ENCODE results near the gene ADAM8. TPM values are rescaled to one million over a fixed set of nuclear protein-coding genes. Genes with fewer than 3 reads are reported as not detected.
"Not testable (repeated sequence)": the region's sequence is repeated elsewhere in the genome, so short reads cannot be mapped to it uniquely, and the experiment has no call there.

The ADAM8 gene
- polyA plus RNA-seq (ENCODE audit: insufficient read depth in 1 of 5, insufficient read length in 5 of 5, low replicate concordance in 1 of 5): 1 to 10 TPM; 2.0 to 4.4 (median 2.6) TPM
- long read RNA-seq, donor 1: 0 reads
- long read RNA-seq, donor 2: 0 reads
- long read RNA-seq, donor 3, partial matches to known transcripts: 0 of 1 reads
- long read RNA-seq, donor 3, other reads (novel, unspliced or antisense): 0 of 1 reads
- long read RNA-seq, donor 4: 0 reads
- long read RNA-seq, donor 5: 0 reads
- long read RNA-seq, donor 6: 0 reads
- long read RNA-seq, donor 7: 0 reads
- long read RNA-seq, donor 8: 0 reads

GRCh38 chr10:133276435-133277201 lies at the start of gene ADAM8:
ADAM8 (minus strand) TSS chr10:133276868; CDS start chr10:133276817, 51 bp downstream.
- no peak for DNase-seq

DNA sequence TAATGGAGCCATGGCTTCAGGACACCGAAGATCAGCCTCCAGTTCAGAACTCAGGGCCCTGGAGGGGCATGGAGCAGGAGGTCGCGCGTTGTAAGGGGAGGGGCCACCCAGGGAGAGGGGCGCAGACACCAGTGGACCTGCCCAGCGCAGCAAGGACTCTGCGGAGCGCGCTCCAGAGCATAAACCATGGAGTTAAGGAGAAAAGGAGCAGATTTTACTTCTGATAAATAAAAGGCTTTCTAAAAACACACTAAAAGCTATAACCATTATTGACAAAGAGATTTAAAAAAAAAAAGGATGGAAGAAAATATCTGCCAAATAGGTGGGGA lies 49.5 kb upstream of the ADAM8 start:
- no peak for DNase-seq

GRCh38 chr10:133325440-133326222 lies 49.0 kb upstream of the ADAM8 start:
- DNase-seq: no peak

DNA sequence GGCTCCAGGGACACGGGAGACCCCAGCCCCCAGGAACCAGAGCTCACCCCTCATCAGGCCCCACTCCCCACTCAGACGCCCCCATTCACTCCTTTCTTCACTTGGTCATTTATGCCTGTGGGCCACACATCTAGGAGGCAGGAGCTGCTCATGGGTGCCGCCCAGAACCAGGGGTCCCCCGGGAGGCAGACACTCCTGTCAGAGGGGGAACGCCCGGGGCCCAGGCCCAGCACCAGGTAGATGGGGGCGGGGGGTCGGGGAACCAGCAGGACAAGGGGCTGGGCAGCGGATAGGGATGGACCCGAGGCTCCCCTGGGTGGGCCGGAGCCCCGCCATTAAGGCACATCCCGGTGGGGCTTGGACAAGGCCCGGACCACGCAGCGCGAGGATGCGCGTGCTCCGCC lies 48.2 kb upstream of the ADAM8 start:
- no peak for DNase-seq

DNA sequence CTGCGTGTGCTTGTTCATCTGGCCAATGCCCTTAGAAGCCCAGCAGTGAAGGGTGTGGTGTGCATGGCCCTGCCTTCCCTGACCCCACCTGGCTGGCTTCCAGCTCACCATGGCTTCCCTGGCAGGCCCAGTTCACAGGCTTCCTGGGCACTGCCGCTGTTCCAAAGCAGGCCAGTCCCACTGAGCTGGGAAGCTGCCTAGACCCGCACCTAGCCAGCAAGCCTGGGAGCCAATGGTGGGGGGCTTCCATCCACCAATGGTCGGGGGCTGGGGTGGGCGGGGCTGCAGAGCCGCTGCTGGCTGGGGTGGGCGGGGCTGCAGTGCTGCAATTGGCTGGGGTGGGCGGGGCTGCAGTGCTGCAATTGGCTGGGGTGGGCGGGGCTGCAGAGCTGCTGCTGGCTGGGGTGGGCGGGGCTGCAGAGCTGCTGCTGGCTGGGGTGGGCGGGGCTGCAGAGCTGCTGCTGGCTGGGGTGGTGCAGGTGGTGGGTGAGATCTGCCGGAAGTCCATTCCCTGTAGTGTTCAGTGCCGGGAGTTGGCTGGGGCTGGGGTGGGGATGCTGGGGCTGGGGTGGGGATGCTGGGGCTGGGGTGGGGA lies 47.6 kb upstream of the ADAM8 start:
- no peak for DNase-seq

DNA sequence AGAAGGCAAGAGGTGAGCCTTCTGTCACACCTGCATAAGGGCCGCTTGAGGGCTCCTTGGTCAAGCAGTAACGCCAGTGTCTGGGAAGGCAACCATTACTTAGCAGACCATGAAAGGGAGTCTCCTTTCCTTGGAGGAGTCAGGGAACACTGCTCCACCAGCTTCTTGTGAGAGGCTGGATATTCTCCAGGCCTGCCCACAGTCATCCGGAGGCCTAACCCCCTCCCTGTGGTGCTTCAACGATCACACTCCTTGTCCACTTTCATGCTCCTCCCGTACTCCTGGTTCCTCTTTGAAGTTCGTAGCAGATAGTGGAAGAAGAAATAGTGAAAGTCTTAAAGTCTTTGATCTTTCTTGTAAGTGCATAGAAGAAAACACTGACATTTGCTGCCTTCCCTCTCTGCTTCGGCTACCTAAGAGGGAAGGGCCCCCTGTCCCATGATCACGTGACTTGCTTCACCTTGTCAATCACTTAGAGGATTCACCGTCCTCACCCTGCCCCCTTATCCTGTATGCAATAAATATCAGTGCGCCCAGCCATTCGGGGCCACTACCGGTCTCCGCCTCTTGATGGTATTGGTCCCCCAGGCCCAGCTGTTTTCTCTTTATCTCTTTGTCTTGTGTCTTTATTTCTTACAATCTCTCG lies 45.5 kb upstream of the ADAM8 start:
- DNase-seq: not testable (repeated sequence)

DNA sequence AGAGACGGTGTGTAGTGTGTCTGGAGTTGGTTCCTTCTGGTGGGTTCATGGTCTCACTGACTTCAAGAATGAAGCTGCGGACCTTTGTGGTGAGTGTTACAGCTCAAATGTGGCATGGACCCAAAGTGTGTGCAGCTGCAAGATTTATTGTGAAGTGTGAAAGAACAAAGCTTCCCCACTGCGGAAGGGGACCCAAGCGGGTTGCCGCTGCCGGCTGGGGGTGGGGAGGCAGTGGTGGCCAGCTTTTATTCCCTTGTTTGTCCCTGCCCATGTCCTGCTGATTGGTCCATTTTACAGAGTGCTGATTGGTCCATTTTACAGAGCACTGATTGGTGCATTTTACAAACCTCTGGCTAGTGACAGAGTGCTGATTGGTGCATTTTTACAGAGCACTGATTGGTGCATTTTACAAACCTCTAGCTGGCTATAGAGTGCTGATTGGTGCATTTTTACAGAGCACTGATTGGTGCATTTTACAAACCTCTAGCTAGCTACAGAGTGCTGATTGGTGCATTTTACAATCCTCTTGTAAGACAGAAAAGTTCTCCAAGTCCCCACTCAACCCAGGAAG lies 44.3 kb upstream of the ADAM8 start:
- DNase-seq: not testable (repeated sequence)

DNA sequence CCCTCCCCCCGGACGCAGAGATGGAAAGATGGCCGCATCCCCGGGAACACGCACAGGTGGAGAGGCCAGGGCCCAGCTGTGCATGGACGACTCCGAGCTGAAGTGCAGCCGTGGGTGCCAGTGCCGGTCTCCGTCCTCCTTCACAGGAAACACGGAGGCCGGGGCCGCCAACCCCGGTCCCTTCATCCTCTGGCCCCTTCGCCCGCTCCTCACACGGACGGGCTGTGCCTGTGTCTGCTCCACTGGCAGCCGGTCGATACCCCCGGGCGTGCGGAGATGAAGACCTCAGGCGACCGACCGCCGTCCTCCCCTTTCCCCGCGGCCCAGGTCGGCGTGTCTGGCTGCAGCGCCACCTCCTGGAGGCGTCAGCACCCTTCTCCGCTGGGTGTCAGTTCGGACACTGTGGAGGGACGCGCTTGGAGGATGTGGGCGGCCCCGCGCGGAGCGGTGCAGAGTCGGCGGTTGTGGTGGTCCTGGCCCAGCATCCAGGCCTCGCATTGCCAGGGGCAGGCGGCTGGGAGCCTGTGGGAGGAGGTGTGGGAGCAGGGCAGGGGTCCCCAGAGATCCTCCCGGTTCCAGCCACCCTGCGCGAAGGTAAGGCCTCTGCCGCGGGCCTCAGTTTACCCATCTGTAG lies 41.9 kb upstream of the ADAM8 start:
- DNase-seq: no peak

DNA sequence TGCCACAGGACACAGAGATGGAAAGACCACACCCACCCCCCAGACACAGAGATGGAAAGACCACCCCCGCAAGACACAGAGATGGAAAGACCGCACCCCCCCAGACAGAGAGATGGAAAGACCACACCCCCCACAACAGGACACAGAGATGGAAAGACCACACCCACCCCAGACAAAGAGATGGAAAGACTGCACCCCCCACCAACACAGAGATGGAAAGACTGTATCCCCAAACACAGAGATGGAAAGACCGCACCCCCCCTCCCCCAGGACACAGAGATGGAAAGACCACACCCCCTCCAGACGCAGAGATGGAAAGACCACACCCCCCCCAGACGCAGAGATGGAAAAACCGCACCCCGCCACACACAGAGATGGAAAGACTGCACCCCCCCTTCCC lies 40.1 kb upstream of the ADAM8 start:
- DNase-seq: no peak

DNA sequence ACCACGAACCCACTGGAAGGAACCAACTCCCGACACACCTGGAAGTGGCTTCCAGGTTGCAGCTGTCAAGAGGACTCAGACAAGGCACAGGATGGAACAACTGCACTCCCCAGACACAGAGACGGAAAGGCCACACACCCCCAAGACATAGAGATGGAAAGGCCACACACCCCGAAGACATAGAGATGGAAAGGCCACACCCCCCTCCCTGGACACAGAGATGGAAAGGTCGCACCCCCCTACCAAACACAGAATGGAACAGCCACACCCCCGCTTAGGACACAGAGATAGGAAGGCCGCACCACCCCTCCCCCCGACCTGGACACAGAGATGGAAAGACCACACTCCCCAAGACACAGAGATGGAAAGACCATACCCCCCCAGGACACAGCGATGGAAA lies 39.6 kb upstream of the ADAM8 start:
- no peak for DNase-seq

DNA sequence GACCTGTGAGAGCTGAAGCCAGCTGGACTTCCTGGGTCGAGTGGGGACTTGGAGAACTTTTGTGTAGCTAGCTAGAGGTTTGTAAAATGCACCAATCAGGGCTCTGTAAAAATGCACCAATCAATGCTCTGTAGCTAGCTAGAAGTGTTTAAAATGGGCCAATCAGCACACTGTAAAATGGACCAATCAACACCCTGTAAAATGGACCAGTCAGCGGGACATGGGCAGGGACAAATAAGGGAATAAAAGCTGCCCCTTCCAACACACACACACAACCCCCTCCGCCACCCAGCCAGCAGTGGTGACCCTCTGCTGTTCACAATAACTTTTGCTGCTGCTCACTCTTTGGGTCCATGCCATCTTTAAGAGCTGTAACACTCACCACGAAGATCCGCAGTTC lies 39.2 kb upstream of the ADAM8 start:
- DNase-seq: no peak

- no peak for DNase-seq
These were observed 38.2 kb upstream of the ADAM8 start for GRCh38 chr10:133314911-133315310.

- DNase-seq: no peak
These were observed 36.5 kb upstream of the ADAM8 start for GRCh38 chr10:133313192-133313591.

- no peak for DNase-seq
These were observed 36.1 kb upstream of the ADAM8 start for GRCh38 chr10:133312769-133313145.

DNA sequence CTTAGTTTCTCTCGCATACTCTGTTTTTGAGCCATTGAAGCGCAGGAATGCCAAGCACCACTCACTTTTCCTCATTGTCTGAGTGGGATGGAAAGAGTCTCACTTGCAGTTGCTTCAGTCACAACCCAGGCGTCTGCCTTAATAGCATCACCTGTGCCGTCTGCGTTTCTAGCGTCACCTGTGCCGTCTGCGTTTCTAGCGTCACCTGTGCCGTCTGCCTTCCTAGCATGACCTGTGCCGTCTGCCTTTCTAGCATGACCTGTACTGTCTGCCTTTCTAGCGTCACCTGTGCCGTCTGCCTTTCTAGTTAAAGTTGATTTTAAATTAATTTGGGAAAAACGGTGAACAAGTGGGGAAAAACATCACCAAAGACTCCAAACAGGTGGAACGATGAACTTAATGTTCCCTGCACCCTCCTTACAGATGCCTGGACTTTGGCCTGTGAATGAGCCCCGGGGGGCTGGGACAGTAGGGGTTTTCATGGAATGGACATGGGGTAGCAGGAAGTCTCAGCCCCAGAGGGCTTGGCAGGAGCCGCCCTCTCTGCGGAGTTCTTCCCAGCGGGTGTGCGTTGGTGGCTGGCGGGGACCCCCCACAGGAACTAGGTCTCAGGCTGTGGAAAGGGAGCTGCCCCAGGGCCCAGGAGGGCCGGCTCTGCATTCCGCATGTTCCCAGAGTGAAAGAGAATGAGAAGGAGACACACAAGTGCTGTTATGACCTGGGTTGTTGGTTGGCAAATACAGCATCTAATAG lies 35.5 kb upstream of the ADAM8 start:
- no peak for DNase-seq

DNA sequence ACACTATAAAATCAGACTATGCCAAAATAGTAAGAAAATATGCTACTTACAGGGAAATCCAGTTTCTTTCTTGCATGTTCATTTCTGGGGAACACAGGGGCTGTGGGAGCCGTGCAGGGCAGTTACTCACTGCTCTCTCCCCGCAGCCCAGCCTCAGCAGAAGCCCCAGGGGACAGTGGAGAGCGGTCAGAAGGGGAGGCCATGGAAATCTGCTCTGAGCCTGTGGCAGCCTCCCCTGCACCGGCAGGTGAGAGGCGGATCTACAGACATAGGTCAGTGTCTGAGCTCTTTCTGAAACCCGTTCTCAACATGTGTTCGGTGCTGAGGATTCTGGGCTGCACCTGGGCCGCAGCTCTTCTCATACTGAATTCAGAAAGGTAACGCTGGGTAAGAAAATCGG lies 34.9 kb upstream of the ADAM8 start:
- DNase-seq: no peak

DNA sequence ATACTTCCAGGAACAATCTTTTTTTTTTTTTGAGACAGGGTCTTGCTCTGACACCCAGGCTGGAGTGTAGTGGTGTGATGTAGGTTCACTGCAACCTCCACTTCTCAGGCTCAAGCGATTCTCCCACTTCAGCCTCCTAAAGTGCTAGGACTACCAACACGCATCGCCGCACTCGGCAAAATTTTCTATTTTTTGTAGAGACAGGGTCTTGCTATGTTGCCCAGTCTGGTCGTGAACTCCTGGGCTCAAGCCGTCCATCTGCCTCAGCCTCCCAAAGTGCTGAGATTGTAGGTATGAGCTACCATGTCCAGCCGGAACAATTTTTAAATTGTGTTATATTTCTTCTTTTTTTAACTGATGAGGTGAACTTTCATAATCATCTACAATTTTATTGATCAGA lies 34.1 kb upstream of the ADAM8 start:
- DNase-seq: no peak

- no peak for DNase-seq
These were observed 33.7 kb upstream of the ADAM8 start for GRCh38 chr10:133310399-133310755.

DNA sequence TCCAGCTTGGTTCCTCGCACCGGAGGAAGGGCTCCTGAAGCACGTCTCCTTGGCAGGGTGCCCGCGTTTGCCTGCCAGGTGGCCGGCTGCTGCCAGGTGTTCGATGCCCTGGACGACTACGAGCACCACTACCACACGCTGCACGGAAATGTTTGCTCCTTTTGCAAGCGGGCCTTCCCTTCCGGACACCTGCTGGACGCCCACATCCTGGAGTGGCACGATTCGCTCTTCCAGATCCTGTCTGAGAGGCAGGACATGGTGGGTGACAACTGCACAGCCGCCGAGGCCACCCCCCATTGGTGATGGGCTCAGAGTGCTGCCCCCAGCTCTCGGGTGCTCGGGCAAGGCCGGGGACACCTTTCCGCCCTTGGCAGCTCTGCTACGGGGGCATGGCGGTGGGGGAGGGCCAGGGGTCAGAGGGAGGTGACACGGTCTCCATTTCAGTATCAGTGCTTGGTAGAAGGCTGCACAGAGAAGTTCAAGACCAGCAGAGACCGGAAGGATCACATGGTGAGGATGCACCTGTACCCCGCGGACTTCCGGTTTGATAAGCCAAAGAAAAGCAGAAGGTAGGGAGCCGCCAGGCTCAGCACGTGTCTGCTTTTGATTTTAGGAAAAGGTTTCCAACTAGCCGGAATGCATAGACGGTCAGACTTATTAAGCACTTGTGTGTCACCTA lies 33.2 kb upstream of the ADAM8 start:
- DNase-seq: no peak
